ENCODE data around the gene MR1.

The MR1 gene

GRCh38 chr1:181033799-181034451, at the start of gene MR1:
TSS of gene MR1 (plus strand) at chr1:181033983. CDS start at chr1:181034008, 25 bp downstream.
- DNase-seq: peak; percentile 81

GRCh38 chr1:180988253-180988752, 45.5 kb upstream of the MR1 start:
- DNase-seq: peak; percentile 66

- no peak for DNase-seq
Measured at GRCh38 chr1:180994262-180994661, 39.5 kb upstream of the MR1 start.

- DNase-seq: no peak
Measured at GRCh38 chr1:180997843-180998504, 35.8 kb upstream of the MR1 start.

GRCh38 chr1:181001091-181001780, 32.5 kb upstream of the MR1 start:
- no peak for DNase-seq

GRCh38 chr1:181002582-181003172, 31.1 kb upstream of the MR1 start:
- DNase-seq: no peak

GRCh38 chr1:181010789-181011188, 23.0 kb upstream of the MR1 start:
- DNase-seq: no peak

GRCh38 chr1:181011301-181012202, 22.2 kb upstream of the MR1 start:
- no peak for DNase-seq

- no peak for DNase-seq
Measured at GRCh38 chr1:181012203-181012745, 21.5 kb upstream of the MR1 start.

GRCh38 chr1:181013144-181013543, 20.6 kb upstream of the MR1 start:
- no peak for DNase-seq

- no peak for DNase-seq
Measured at GRCh38 chr1:181014477-181015250, 19.1 kb upstream of the MR1 start.

- no peak for DNase-seq
Measured at GRCh38 chr1:181015251-181015615, 18.6 kb upstream of the MR1 start.

GRCh38 chr1:181016563-181016962, 17.2 kb upstream of the MR1 start:
- no peak for DNase-seq

GRCh38 chr1:181018901-181019681, 14.7 kb upstream of the MR1 start:
- no peak for DNase-seq

GRCh38 chr1:181021159-181021558, 12.6 kb upstream of the MR1 start:
- no peak for DNase-seq

GRCh38 chr1:181021811-181022434, 11.9 kb upstream of the MR1 start:
- peak; percentile 80 for DNase-seq

GRCh38 chr1:181023265-181024057, 10.3 kb upstream of the MR1 start:
- DNase-seq: no peak

GRCh38 chr1:181028196-181028595, 5.6 kb upstream of the MR1 start:
- no peak for DNase-seq

- no peak for DNase-seq
Measured at GRCh38 chr1:181028615-181029014, 5.2 kb upstream of the MR1 start.

All from eye (tissue), 1 donor.